Eye (tissue), 1 donor: ENCODE measurements around the gene RNF13.
"Not testable (repeated sequence)": the region's sequence is repeated elsewhere in the genome, so short reads cannot be mapped to it uniquely, and the experiment has no call there.

ENCODE experiments used
- DNase-seq: peaks from one replicate; pipeline ENCODE4 v3.0.0-alpha.2; 2015

RNF13 gene

DNA sequence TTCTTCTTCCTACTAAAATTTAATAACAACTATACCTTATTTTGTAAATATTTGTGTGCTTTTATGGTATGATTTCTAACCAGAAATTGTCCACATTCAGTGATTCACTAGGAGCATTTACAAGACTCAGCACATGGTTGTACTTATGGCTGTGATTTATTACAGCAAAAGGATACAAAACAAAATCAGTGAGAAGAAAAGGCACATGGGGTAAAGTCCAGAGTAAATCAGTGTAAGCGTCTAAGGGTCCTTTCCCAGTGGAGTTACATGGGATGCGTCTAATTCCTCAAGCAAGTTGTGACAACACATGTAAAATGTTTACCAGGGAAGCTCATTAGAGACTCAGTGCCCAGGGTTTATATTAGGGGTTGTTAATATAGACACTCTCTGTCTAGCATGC is 31.1 kb downstream of the RNF13 start:
- DNase-seq: no peak

DNA sequence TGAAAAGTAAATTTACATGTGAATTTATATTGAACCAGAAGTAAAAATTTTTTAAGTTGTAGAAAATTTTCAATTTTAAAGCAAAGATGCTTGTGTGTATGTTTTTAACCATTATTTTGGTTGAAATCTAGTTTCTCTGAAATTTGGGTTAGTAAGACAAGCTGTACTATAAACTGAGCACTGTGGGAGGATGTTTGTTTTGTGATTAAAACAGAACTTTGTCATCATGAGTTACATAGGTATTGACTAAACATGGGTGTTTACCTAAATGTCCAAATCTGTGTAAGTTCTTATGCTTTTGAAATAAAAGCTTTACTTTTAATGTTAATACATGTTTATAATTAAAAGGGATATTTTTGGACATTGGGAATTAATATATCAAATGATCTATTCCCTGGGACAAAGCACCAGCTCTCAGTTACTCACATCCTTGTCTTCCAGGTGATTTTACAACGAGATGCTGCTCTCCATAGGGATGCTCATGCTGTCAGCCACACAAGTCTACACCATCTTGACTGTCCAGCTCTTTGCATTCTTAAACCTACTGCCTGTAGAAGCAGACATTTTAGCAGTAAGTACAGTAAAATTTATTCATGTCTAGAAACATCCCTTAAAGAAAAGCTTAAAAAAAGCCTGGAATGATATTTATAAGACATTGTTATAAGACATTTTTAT is 32.7 kb downstream of the RNF13 start:
- DNase-seq: no peak

DNA sequence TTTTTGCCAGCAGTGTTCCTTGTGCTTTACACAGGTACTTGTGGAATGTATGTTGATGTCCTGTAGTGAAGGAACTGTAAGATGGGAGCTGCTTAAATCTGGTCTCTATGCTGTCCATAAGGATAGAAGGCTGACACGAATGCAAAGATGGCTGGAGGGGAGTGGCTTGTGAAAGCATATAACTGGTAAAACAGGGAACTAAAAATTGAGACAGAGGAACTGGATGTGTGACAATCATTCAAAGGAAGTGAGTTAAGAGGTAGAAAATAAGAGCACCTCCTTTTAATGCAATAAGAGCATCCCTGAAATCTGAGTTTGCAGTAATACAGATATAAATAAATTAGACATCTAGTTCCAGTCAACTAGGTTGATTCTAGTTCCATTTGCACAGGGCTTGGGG is 35.2 kb downstream of the RNF13 start:
- no peak for DNase-seq

DNA sequence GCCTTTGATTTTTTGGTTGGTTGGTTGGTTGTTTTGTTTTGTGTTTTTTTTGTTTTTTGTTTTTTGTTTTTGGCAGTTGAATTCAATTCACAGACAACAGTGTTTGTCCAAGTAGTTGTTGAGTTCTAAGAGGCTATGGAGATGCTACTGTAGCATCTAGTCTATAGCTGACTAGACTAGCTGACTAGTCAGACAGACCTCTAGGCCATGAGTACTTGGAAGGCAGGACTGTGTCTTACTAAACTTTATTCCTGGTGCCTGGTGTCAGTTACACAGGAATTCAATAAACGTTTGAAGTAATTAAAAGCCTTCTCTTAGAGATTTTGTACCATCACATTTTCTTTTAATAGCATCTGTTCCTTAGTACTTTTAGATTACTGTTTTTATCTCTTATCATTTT is 35.7 kb downstream of the RNF13 start:
- no peak for DNase-seq

DNA sequence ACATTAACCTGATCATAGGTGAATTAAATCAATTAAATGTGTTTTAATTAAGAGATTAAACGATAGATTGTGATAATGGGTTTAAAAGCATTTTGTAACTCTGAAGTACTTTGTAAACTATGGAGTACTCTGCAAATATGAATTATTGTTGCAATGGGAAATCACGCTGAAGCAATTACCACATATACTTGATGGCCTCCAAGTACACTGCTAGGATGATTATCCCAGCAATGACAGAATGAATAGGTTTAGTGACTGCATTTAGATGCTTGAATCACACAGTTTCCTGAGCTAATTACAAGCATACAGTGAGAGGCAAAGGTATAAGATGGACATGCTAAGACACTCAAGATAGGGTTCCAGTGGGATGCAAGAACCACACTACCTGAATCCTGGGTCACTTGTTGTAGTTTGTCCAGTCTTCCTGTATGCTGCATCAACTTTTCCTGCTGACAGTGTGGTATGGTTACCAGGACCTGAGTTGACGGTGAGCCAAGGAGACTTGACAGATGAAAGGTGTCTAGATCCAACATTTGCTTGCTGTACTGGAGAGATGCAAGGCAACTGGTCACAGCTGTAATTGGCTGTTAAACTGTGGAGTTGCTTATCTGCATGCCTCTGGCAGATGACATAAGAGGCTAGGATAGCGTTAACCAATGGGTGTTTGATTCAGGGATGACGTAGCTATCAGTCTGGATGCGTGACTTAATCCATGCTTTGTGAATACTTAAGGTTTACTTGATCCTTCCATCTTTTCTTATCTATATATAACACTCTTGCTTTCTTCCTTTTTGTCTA is 38.0 kb downstream of the RNF13 start:
- DNase-seq: no peak

DNA sequence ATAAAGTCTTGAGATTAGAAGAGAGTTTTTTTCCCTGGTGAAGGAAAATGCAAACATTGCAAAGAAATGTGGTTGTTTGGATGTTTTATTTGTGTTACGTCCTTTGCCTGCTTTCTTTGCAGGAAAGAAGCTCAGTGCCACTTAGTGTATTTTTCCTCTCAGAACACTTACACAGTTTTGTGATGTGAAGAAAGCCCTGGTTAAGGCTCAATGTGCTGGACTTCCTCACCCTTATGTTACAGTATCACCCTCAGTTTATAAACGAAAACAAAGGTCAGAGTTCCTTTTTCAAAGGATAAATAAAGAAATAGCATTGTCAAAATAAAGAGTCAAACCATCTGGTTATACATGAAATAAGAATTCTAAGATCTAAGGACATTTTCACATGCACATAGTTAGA is 45.9 kb downstream of the RNF13 start:
- DNase-seq: no peak

DNA sequence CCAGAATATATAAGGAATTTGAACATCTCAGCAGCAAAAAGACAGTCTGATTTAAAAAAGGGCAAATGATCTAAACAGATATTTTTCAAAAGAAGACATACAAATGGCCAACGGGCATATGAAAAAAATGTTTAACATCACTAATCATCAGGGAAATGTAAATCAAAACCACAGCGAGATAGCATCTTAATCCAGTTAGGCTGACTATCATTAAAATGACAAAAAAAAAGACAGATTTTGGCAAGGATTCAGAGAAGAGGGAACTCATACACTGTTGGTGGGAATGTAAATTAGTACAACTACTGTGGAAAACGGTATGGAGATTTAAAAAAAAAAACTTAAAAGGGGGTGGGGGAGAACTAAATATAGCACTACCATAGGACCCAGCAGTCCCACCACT is 47.9 kb downstream of the RNF13 start:
- no peak for DNase-seq

DNA sequence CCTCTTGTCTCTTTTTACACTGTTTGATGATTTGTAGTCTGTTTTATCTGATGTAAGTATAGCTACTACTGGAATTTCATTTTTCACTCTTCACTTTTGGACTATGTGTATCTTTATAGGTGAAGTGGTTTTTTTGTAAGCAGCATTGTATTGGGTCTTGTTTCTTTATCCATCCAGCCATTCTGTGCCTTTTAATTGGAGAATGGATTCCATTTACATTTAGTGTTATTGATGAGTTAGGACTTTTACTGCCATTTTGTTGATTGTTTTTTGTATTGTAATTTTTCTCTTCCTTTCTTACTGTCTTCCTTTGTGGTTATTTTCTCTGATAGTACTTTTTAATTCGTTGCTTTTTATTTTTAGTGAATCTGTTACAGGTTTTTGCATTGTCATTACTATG is 54.5 kb downstream of the RNF13 start:
- DNase-seq: no peak

DNA sequence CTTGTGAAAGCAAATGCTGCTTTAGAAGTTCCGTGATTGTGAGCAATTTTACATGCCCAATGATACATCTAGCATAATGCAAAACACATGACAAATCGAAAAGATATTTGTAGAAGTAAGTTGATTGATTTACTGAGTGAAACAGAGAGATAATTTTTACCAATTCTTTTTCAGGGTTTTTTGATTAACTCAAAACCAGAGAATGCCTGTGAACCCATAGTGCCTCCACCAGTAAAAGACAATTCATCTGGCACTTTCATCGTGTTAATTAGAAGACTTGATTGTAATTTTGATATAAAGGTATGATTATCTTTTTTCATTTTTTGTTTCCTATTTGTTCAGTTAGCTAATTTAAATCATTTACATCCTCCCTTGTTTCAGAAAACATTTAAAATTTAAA is 58.8 kb downstream of the RNF13 start:
- DNase-seq: no peak

DNA sequence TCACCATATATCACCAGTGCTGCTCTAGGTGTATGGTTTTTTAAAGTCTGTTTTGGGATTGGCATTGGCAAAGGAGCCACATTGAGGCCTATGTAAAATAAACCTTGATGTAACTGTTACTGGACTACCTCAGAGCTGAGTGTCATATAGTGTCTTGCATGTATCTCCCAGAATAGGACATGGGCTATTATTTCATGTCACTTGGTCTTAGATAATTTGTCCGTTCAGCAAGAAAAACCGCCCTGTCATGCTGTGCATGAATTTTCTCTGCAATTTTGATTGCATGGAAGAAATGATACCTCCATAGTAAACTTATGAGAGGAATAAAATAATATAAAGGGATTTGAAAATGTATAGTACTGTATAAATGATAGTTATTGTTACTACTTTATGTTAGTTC is 59.6 kb downstream of the RNF13 start:
- no peak for DNase-seq

DNA sequence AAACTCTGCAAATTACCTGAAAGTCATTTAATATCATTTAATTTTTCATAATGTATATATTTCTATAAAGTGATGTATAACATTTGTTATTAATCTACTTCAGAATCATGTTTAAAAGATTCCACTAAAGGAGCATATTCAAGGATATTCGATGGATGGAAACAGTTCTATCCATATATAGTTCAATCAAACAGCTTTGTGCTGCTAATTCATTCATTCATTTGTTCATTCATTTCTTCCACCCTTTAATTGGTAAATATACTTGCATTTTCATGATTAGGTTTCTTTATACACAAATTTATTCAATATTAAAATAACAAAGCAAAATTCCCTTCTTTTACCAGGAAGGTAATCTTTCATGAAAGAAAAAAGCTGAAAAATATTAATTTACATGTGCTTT is 64.7 kb downstream of the RNF13 start:
- DNase-seq: no peak

DNA sequence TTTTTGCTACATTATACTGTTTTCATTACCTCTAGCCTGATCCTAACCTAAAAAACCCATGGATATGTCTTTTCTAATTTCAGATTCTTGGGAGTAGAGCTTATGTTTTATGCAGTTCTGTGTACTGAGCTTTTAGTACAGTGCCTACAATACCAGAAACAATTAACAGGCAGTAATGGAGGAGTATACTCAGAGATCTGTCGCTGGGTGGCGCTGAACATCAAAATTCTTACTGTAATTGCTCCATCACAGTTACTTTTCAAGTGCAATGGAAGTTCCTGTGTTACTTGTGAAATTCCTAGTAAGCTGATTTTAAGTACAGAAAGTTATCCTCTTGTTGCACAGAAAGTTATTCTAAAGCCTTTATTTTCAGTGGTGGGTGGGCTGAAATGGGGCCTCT is 66.9 kb downstream of the RNF13 start:
- peak; percentile 88 for DNase-seq

DNA sequence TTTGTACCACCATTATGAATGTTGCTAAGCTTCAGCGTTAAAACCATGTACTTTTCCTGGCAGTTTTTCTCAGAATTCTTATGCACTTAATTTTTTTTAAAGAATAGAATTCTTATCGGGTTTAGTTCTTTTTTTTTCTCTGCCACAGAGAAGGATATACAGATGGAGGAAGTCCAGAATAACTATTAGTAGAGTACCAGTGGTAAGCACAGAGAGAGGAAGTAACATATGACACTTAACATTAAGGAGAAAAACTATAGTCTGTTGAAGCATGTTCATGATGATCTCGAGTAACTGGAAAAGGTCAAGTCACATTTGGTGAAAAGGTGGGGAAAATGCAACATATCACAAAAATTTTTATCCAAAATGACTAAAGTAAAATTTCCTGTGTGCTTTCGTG is 68.9 kb downstream of the RNF13 start:
- DNase-seq: no peak

DNA sequence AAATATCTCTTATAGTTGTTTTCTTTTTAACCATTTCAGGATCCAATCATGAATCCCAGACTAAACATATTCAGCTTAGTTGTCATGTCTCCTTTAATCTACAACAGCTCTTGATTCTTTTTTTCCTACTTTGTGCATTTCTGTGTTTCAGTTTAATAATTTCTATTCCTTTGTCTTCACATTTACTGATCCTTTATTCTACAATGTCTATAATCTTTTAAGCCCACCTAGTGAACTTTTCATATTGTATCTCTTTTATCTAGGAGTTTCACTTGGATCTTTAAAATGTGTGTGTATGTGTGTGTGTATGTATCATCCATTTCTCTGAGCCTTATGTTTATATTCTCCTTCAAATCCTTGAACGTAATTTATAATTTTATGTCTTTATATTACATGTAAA is 70.1 kb downstream of the RNF13 start:
- no peak for DNase-seq

DNA sequence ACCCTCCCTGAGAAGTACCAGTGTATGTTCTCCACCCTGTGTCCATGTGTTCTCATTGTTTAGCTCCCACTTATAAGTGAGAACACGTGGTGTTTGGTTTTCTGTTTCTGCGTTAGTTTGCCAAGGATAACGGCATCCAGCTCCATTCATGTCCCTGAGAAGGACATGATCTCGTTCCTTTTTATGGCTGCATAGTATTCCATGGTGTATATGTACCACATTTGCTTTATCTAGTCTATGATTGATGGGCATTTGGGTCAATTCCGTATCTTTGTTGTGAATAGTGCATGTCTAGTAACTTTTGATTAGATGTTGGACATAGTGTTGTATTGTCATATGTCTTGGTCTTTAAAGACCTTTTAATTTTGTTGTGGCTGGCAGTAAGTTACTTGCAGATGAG is 70.8 kb downstream of the RNF13 start:
- not testable (repeated sequence) for DNase-seq

DNA sequence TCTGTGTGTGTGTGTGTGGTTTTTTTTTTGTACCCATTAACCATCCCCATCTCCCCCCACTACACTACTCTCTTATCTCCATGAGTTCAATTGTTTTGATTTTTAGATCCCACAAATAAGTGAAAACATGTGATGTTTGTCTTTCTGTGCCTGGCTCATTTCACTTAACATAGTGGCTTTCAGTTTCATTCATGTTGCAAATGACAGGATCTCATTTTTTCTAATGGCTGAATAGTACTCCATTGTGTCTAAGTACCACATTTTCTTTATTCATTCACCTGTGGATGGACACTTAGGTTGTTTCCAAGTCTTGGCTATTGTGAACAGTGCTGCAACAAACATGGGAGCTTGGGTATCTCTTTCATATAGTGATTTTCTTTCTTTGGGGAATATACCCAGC is 71.8 kb downstream of the RNF13 start:
- DNase-seq: not testable (repeated sequence)

DNA sequence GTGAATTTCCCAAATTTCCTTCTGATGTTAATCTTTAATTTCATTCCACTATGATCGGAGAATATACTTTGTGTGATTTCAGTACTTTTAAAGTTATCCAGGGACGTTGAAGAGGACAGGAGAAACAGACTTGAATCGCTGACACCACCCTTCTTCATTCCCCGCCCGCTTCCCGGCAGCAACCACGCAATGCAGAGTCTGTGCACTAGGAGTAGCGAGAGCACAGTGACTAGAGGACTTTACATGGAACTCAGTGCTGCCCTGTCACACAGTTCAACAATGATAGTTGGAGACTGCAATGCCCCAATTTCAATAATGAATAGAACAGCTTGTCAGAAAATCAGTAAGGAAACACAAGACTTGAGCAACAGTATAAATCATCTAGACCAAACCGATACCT is 73.9 kb downstream of the RNF13 start:
- no peak for DNase-seq

DNA sequence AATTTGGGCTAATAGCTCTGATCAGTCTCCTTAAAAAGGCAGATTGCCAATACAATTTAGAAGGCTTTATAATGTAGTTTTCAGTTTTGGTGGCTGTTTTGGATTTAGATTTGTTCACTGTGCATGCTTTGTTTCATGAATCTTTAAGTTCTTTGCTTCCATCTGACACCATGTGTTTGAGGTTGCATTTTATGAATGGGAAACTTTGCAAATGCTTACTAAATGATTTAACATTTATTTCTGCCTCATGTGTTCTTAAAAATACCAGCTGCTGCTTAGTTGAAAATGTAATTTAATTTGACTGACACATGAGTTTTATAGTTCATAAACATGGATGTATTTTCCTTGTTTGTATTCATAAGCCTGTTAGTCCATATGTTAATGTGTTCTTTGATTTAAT is 78.6 kb downstream of the RNF13 start:
- DNase-seq: peak; percentile 27

DNA sequence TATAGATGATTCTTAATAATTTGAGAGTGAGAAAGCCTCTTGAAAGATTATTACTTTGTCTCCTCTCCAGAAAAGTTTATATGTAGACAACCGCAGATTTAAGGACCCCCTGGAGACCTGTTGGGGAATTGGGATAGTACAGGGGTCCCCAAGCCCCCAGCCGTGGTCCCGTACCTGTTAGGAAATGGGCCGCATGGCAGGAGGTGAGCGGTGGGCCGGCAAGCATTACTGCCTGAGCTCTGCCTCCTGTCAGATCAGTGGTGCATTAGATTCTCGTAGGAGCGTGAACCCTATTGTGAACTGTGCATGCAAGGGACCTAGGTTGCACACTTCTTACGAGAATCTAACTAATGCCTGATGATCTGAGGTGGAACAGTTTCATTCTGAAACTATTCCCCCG is 79.4 kb downstream of the RNF13 start:
- peak; percentile 24 for DNase-seq

DNA sequence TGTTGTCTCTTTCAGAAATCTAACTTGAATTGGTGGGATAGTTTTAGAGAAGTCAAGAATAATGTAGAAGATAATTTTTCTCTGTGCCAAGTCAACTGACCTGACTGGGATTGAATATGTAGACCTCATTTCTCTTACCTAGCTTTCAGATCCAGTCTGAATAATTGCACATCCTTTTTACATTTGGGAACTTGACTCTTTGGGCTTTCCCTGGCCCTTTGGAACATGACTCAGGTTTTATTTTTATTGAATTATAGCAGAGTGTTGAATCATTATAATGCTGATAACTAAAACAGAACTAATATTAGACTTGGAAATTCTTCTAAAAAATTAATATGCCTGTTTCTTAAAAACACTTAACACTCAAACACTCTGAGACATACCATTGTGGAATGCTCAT is 81.2 kb downstream of the RNF13 start:
- DNase-seq: no peak

DNA sequence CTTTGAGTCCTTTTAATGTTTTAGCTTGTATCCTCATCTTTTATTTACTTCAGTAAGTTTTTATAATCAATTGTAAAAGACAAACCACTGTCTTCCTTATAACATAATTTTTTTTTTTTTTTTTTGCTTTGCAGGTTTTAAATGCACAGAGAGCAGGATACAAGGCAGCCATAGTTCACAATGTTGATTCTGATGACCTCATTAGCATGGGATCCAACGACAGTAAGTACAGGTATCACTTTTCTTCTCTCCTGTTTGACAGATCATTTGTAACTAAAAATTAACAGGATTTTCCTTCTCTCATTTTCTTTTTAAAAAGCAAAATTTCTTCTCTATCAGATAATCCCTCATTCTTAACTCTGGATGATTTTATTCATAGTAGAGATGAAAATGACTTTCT is 82.3 kb downstream of the RNF13 start:
- no peak for DNase-seq

DNA sequence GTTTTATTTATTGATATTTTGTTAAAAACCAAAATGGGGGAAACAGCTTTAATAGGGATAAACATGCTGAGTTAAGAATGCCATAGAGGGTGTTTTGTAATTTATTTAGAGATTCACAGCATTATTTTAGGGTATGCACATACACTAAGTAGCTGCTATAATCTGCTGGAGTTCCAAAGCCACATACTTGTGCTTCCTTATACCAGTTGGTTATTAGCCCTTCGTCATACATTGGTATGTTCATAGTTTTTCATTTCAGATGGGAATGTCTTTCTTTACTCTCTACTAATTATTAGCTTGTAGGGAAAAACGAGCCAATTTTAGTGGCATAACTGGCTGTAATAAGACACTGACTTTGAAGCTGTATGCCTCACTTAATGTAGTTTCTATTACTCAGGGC is 82.8 kb downstream of the RNF13 start:
- DNase-seq: no peak

DNA sequence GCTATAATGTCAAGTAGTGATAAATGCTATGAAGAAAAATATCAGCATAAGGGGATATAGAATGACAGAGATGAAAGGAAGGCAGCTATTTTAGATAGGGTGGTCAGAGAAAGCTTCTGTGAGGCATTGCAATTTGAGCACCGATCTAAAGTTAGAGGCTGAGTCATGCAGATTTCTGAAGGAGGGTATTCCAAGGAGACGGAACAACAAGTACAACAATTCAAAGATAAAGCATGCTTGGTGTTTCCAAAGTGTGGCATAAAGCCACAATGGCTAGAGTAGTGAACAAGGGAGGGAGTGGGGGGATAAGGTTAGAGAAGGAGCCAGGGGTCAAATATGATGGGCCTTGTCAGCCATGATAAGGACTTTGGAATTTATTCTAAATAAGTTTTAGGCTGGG is 85.8 kb downstream of the RNF13 start:
- DNase-seq: no peak

DNA sequence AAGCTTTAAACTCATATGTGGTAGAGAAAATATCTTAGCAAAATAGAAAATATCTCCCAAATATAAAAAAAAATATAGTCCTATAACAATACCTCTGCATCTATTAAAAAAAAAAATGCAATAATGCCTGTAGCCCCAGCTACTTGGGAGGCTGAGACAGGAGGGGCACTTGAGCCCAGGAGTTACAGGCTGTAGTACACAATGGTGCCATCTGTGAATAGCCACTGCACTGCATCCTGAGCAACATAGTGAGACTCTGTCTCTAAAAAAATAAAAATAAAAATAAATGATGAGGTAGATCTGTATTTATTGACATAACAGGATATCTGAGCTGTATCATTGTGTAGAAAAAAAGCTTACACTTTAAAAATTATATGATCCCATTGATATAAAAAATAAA is 87.3 kb downstream of the RNF13 start:
- DNase-seq: no peak

DNA sequence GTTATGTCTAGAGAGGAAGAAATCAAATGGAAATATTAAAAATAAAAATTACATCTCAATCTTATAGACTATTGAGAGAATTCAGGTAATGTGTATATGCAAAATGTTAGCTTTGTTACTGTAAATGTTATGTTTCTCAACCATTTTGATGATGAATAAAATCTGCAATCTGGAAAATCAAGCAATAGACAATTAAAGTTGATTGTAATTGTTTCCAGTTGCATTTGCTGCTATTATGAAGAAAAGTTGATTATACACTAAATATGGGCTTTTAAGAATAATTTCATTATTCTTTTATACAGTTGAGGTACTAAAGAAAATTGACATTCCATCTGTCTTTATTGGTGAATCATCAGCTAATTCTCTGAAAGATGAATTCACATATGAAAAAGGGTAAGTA is 88.8 kb downstream of the RNF13 start:
- DNase-seq: no peak
